Endothelial cell of umbilical vein (primary cell): Measurements from ENCODE around the gene SKIDA1. TPM values are rescaled to one million over a fixed set of nuclear protein-coding genes. Genes with fewer than 3 reads are reported as not detected.

Source experiments
- BruUV-seq: library from RNA; stranded (reverse); fragments of 400-500 nt; replicated peaks from 2 replicates; lab custom pipeline; 2021; lab: Mats Ljungman, UMichigan
- CTCF ChIA-PET: fragments of 300-600, 350-600 bp; sonication (Branson Sonifier 250); formaldehyde crosslinking; loops from one replicate; lab custom pipeline; 2021; ENCODE audit warnings: antibody characterized with exemption, inconsistent platforms; lab: Charles Lee
- POLR2A ChIA-PET: fragments of 300-600, 350-600 bp; sonication (Branson Sonifier 250); formaldehyde crosslinking; loops from one replicate; lab custom pipeline; 2021; ENCODE audit warnings: antibody characterized with exemption, inconsistent platforms; lab: Charles Lee
- DNase-seq: peaks from one replicate; pipeline ENCODE4 v3.0.0-alpha.2; 2011; ENCODE audit warnings: low read depth, low spot score
- FAIRE-seq: peaks from 2 replicates; lab custom pipeline; 2011; peaks lifted over from hg19 to GRCh38; lab: Jason Lieb, UNC
- H2AFZ ChIP-seq: 2 replicates; pipeline ENCODE4 v1.6.0; 2012; ENCODE audit warnings: low read depth, low read length, control low read depth, inconsistent platforms
- H3K27ac ChIP-seq: 2 replicates; pipeline ENCODE4 v1.5.1; 2011; ENCODE audit warnings: low read depth, mild to moderate bottlenecking, control low read depth, low read length, moderate library complexity; ENCODE audit not compliant: insufficient read depth
- H3K27me3 ChIP-seq, 2 experiments: 2 replicates each; pipeline versions ENCODE4 v1.6.0 to v1.6.1; 2011; ENCODE audit warnings: low read length in 2 of 2, mixed read lengths in 1 of 2; ENCODE audit not compliant: control insufficient read depth in 2 of 2, insufficient read depth in 2 of 2
- H3K36me3 ChIP-seq, 2 experiments: 2 replicates in 1 of 2; 3 replicates in 1 of 2; pipeline ENCODE4 v1.5.1; 2011; ENCODE audit warnings: low read length in 2 of 2, mild to moderate bottlenecking in 1 of 2, moderate library complexity in 1 of 2; ENCODE audit not compliant: control insufficient read depth in 2 of 2, insufficient read depth in 2 of 2; ENCODE audit errors: extremely low read depth in 1 of 2
- H3K4me1 ChIP-seq: 3 replicates; pipeline ENCODE4 v1.5.1; 2011; ENCODE audit warnings: mild to moderate bottlenecking, low read length; ENCODE audit not compliant: control insufficient read depth, insufficient read depth; ENCODE audit errors: extremely low read depth
- H3K4me2 ChIP-seq: 2 replicates; pipeline ENCODE4 v1.6.1; 2011; ENCODE audit warnings: low read length, control low read depth, mixed read lengths; ENCODE audit not compliant: insufficient read depth
- H3K4me3 ChIP-seq, 3 experiments: fragments of 200-600 bp in 1 of 3; sonication (generic), shearing (Covaris generic) in 1 of 3; replicated peaks in 1 of 3; 2 replicates each; pipeline ENCODE4 v1.5.1; 2011 to 2016; ENCODE audit warnings: control low read depth in 3 of 3, low read length in 3 of 3, mild to moderate bottlenecking in 2 of 3, inconsistent platforms in 1 of 3, low read depth in 1 of 3, moderate library complexity in 1 of 3; ENCODE audit not compliant: insufficient read depth in 1 of 3
- H3K79me2 ChIP-seq: 2 replicates; pipeline ENCODE4 v1.6.0; 2012; ENCODE audit warnings: low read length, inconsistent platforms; ENCODE audit not compliant: control insufficient read depth, insufficient read depth
- H3K9ac ChIP-seq: replicated peaks from 2 replicates; pipeline ENCODE3; 2011; ENCODE audit warnings: low read length, control low read depth; ENCODE audit not compliant: insufficient read depth; ENCODE audit errors: extremely low read depth
- H3K9me1 ChIP-seq: replicated peaks from 3 replicates; pipeline ENCODE4 v1.6.0; 2011; ENCODE audit warnings: mild to moderate bottlenecking, low read length; ENCODE audit not compliant: control insufficient read depth, insufficient read depth; ENCODE audit errors: extremely low read depth
- H3K9me3 ChIP-seq: replicated peaks from 2 replicates; pipeline ENCODE4 v1.5.1; 2012; ENCODE audit warnings: low read length, inconsistent platforms; ENCODE audit not compliant: control insufficient read depth, insufficient read depth
- H4K20me1 ChIP-seq: replicated peaks from 2 replicates; pipeline ENCODE3; 2011; ENCODE audit warnings: mild to moderate bottlenecking, low read length; ENCODE audit not compliant: control insufficient read depth, insufficient read depth; ENCODE audit errors: extremely low read depth
- CTCF ChIP-seq, 2 donors: IDR thresholded peaks; 1 replicate in 1 of 2; 2 replicates in 1 of 2; pipeline ENCODE4 v1.5.1; 2011; ENCODE audit warnings: low read length in 2 of 2, mild to moderate bottlenecking in 2 of 2, moderate library complexity in 2 of 2, control low read depth in 1 of 2, inconsistent platforms in 1 of 2, low read depth in 1 of 2; ENCODE audit not compliant: insufficient read depth in 1 of 2; ENCODE audit errors: extremely low read depth in 1 of 2
- EZH2 ChIP-seq: IDR thresholded peaks from 2 replicates; pipeline ENCODE4 v1.6.1; 2012; ENCODE audit warnings: borderline replicate concordance, low read depth, mild to moderate bottlenecking, moderate library complexity, low read length, inconsistent platforms; ENCODE audit not compliant: severe bottlenecking
- FOS ChIP-seq: IDR thresholded peaks from 2 replicates; pipeline ENCODE4 v1.6.1; 2011; ENCODE audit warnings: mild to moderate bottlenecking, low read length, moderate library complexity, borderline replicate concordance; ENCODE audit not compliant: insufficient read depth
- GATA2 ChIP-seq: IDR thresholded peaks from 2 replicates; pipeline ENCODE4 v1.7.0; 2011; ENCODE audit warnings: low read depth, mild to moderate bottlenecking, moderate library complexity, mixed read lengths, low read length; ENCODE audit not compliant: insufficient read length, insufficient read depth
- JUN ChIP-seq: IDR thresholded peaks from 2 replicates; pipeline ENCODE4 v1.6.1; 2011; ENCODE audit warnings: borderline replicate concordance, low read depth; ENCODE audit not compliant: insufficient read length, insufficient read depth
- MYC ChIP-seq: IDR thresholded peaks from one replicate; pipeline ENCODE4 v1.6.1; 2011; ENCODE audit warnings: mild to moderate bottlenecking, low read depth, low read length
- POLR2A ChIP-seq: IDR thresholded peaks from 2 replicates; pipeline ENCODE4 v1.6.1; 2012; ENCODE audit warnings: low read depth, mild to moderate bottlenecking, control low read depth, low read length
- POLR2AphosphoS5 ChIP-seq: IDR thresholded peaks from 2 replicates; pipeline ENCODE4 v1.6.1; 2012; ENCODE audit warnings: low read depth, mild to moderate bottlenecking, control low read depth, low read length, moderate library complexity; ENCODE audit not compliant: insufficient read depth
- dilution Hi-C: fragments of 300-500 bp; cut with MboI; formaldehyde crosslinking; loops from one replicate; pipeline ENCODE4 v1.15.0; 2019; ENCODE audit warnings: low sequenced_read_pairs; ENCODE audit not compliant: extremely low pct_ligation_motif_present
- intact Hi-C: fragments of 100-400 bp; cut with micrococcal nuclease; formaldehyde crosslinking; loops from one replicate; pipeline ENCODE4 v1.10.0; 2022
- polyA plus RNA-seq, 4 experiments: library from polyadenylated mRNA; depleted of rRNA in 3 of 4; stranded (reverse) in 3 of 4; unstranded in 1 of 4; fragments of >200 nt; gene quantifications; 2 replicates each; pipeline versions ENCODE4 v1.2.1 to v1.2.3, GENCODE V29; 2011 to 2012; ENCODE audit warnings: missing spikeins in 1 of 4
- total RNA-seq: library from RNA; stranded (reverse); gene quantifications from 2 replicates; pipeline ENCODE4 v1.2.3, GENCODE V29; 2021
- TF ChIP-seq, protein P1 (sequence below): IDR thresholded peaks from 2 replicates; pipeline ENCODE4 v1.6.1; 2011; ENCODE audit not compliant: insufficient read depth, insufficient read length

The SKIDA1 gene
- total and polyA plus RNA-seq, 2 donors (not counting 3 experiments of a cell fraction or from before 2014, with no cell fraction given), result 0.21 to 0.71 TPM

DNA sequence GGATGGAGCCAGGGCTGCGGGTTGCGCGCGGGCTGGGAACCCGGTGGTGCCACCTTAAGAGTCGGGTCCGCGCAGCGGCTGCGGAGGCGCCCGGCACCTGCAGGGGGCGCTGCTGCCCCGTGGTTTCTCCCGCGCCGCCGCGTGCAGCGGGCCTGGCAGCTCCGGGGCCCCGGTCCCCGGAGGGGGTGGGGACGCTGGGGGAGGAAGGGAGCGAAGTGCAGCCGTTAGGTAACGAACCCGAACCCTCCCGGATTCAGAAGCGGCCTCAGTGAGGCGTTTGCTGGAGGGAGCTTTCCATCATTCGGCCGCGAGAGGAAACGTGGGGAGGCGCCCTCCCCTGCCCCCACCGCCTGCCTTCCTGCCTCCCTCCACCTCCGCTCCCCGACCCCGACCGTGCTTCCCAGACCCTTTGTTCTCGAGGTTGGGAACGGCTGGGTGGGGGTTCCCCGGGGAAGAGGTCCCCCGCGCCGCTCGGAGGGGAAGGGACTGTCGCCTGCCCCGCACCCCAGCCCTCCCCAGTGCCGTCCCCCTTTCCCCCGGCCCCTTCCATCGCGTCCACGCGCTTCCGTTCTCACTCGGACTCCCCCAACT is 29.6 kb downstream of the SKIDA1 start:
- ChIA-PET CTCF (interaction anchor here (0.7 to 7.5 kb wide), 34 partner anchors 21 to 1493 kb away, joined by 3 to 125 read pairs (median 5); partner anchors contain the start of genes BMI1, DNAJC1, MLLT10 and SKIDA1), POLR2A (interaction anchor here (0.6 to 2.3 kb wide), 5 partner anchors 30 to 717 kb away, joined by 3 to 11 read pairs (median 4); partner anchors contain the start of gene SKIDA1)
- peaks cover 12% of the 10 kb centered on the region for H3K4me1 ChIP-seq
- no peaks in the 10 kb centered on the region for H3K9me1 ChIP-seq
- no TSS peak for BruUV-seq
- H3K79me2 ChIP-seq, result no peaks in the 10 kb centered on the region
- dilution Hi-C loops (no loop called here), intact Hi-C loops (loop anchor here (1.0 to 10.0 kb wide), 18 partner anchors 38 to 1599 kb away; partner anchors contain the start of genes COMMD3, DNAJC1, MLLT10 and MSRB2)
- peaks cover 9 to 29% of the 10 kb centered on the region in 2 experiments for H3K27me3 ChIP-seq
- TF ChIP-seq CTCF (IDR thresholded peaks at IDR 0.05; ENCODE audit: extremely low read depth in 1 of 2, insufficient read depth in 1 of 2, low read depth in 1 of 2, low read length in 2 of 2) (peak; percentile 88 to 95), FOS (no peak), EZH2 (peak; percentile 23), POLR2AphosphoS5 (peak; percentile 84), MYC (peak; percentile 11), JUN (no peak), GATA2 (no peak), POLR2A (peak; percentile 64)
- TF ChIP-seq, protein P1, sequence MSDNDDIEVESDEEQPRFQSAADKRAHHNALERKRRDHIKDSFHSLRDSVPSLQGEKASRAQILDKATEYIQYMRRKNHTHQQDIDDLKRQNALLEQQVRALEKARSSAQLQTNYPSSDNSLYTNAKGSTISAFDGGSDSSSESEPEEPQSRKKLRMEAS, result peak; percentile 30
- peak overlapping the region; percentile 94 for H2AFZ ChIP-seq
- H3K4me2 ChIP-seq, result peak overlapping the region; percentile 90
- H3K9me3 ChIP-seq, result no peaks in the 10 kb centered on the region
- H3K9ac ChIP-seq, result peak overlapping the region; percentile 58
- H3K36me3 ChIP-seq, result no peaks in the 10 kb centered on the region
- peak; percentile 88 for DNase-seq
- FAIRE-seq, result peak; percentile 83
- peak overlapping the region; percentile 49 for H3K27ac ChIP-seq
- H3K4me3 ChIP-seq, result peak overlapping the region; percentile 79 to 94 (median 86)
- H4K20me1 ChIP-seq, result no peaks in the 10 kb centered on the region
